ENCODE measurements around the gene LRRC46. TPM values are rescaled to one million over a fixed set of nuclear protein-coding genes. Genes with fewer than 3 reads are reported as not detected.

LRRC46 gene
- total and polyA plus RNA-seq, 10 donors: 0.42 to 1.4 (median 1.1) TPM

DNA sequence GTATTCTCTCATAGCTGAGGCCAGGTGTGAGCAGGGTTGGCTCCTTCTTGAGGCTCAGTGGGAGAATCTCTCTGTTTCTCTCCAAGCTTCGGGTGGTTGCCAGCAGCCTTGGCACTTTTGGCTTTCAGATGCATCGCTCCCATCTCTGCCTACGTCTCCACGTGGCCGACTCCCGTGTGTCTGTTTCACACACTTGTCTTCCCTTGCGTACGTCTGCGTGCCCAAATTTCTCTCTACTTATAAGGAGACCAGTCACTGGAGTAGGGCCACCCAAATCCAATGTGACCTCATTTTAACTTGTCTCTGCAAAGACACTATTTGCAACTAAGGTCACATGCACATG, 24.6 kb upstream of the LRRC46 start:
- no peaks in the 10 kb centered on the region for H3K9me3 ChIP-seq
- 87 to 95% (median 91%) methylated on average over 9 of the region's 9 CpGs for WGBS, 5 donors
- no peak for DNase-seq
- peaks cover 0 to 5% (median 0%) of the 10 kb centered on the region in 6 donors for H3K4me1 ChIP-seq
- peaks cover 0 to 60% (median 48%) of the 10 kb centered on the region in 6 donors for H3K36me3 ChIP-seq
- no peak overlapping the region for H3K27ac ChIP-seq
- TF ChIP-seq, protein P1, sequence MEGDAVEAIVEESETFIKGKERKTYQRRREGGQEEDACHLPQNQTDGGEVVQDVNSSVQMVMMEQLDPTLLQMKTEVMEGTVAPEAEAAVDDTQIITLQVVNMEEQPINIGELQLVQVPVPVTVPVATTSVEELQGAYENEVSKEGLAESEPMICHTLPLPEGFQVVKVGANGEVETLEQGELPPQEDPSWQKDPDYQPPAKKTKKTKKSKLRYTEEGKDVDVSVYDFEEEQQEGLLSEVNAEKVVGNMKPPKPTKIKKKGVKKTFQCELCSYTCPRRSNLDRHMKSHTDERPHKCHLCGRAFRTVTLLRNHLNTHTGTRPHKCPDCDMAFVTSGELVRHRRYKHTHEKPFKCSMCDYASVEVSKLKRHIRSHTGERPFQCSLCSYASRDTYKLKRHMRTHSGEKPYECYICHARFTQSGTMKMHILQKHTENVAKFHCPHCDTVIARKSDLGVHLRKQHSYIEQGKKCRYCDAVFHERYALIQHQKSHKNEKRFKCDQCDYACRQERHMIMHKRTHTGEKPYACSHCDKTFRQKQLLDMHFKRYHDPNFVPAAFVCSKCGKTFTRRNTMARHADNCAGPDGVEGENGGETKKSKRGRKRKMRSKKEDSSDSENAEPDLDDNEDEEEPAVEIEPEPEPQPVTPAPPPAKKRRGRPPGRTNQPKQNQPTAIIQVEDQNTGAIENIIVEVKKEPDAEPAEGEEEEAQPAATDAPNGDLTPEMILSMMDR (IDR thresholded peaks at IDR 0.05 in 8 of 11, conservative IDR thresholded peaks at IDR 0.05 in 3 of 11): no peak
- TF ChIP-seq POLR2AphosphoS5 (IDR thresholded peaks at IDR 0.05) (no peak), POLR2A (IDR thresholded peaks at IDR 0.05) (no peak)
- intact Hi-C loops (cut with DNase I; ENCODE audit: low total_unique reads): loop anchor here (10.0 kb wide), 1 partner anchor 132 kb away; no protein-coding TSS in a partner anchor
- no peak overlapping the region for H3K4me3 ChIP-seq
- no peaks in the 10 kb centered on the region for H3K27me3 ChIP-seq (replicated peaks in 1 of 7)

DNA sequence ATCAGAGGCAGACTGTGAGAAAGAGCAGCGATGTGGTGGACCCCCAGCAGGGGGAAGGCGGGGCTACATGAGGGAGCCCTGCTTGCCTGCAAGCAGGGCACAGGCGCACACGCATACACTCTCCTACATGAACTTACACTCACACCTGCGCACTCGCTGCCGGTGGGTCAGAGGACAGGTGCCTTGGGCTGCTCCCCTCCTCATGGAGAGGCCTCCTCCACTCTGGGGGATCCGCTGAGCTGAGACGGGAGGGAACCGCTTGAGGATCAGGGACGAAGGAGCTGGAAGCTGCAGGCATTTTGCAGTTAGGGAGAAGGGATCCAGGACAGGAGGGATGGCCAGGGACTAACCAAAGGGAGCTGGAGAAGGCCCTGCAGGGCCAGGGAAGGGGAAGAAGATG, 24.0 kb upstream of the LRRC46 start:
- Histone ChIP-seq H3K4me3 (no peak overlapping the region), H3K4me1 (peaks cover 0 to 5% (median 0%) of the 10 kb centered on the region in 6 donors), H3K9me3 (no peaks in the 10 kb centered on the region), H3K27ac (no peak overlapping the region), H3K27me3 (replicated peaks in 1 of 7) (no peaks in the 10 kb centered on the region), H3K36me3 (peaks cover 0 to 65% (median 54%) of the 10 kb centered on the region in 6 donors)
- no peak for DNase-seq
- WGBS, 5 donors: 86 to 97% (median 89%) methylated on average over 10 to 11 of the region's 11 CpGs
- TF ChIP-seq, protein P1 (IDR thresholded peaks at IDR 0.05 in 8 of 11, conservative IDR thresholded peaks at IDR 0.05 in 3 of 11): no peak
- TF ChIP-seq POLR2A (IDR thresholded peaks at IDR 0.05) (no peak), POLR2AphosphoS5 (IDR thresholded peaks at IDR 0.05) (peak in 1 of 3 donors; percentile 12)
- intact Hi-C loops (cut with DNase I; ENCODE audit: low total_unique reads): loop anchor here (10.0 kb wide), 1 partner anchor 133 kb away; no protein-coding TSS in a partner anchor

- intact Hi-C loops (cut with DNase I; ENCODE audit: low total_unique reads): loop anchor here (10.0 kb wide), 1 partner anchor 133 kb away; no protein-coding TSS in a partner anchor
- Histone ChIP-seq H3K27me3 (replicated peaks in 1 of 7) (no peaks in the 10 kb centered on the region), H3K4me1 (peaks cover 0 to 5% (median 0%) of the 10 kb centered on the region in 6 donors), H3K9me3 (no peaks in the 10 kb centered on the region), H3K4me3 (no peak overlapping the region), H3K27ac (no peak overlapping the region), H3K36me3 (peaks cover 0 to 73% (median 62%) of the 10 kb centered on the region in 6 donors)
- no peak for DNase-seq
- WGBS, 5 donors: 90 to 95% (median 93%) methylated on average over 20 of the region's 20 CpGs
- TF ChIP-seq POLR2A (IDR thresholded peaks at IDR 0.05): no peak
- no peak for TF ChIP-seq POLR2AphosphoS5 (IDR thresholded peaks at IDR 0.05)
- TF ChIP-seq, protein P1 (IDR thresholded peaks at IDR 0.05 in 8 of 11, conservative IDR thresholded peaks at IDR 0.05 in 3 of 11): no peak
Observed at GRCh38 chr17:47808036-47808829, 23.2 kb upstream of the LRRC46 start.

- Histone ChIP-seq H3K4me1 (peaks cover 0 to 5% (median 0%) of the 10 kb centered on the region in 6 donors), H3K4me3 (no peak overlapping the region), H3K27ac (no peak overlapping the region), H3K36me3 (peaks cover 0 to 80% (median 69%) of the 10 kb centered on the region in 6 donors), H3K9me3 (no peaks in the 10 kb centered on the region), H3K27me3 (replicated peaks in 1 of 7) (no peaks in the 10 kb centered on the region)
- peak in 1 of 3 donors; percentile 30 for TF ChIP-seq POLR2AphosphoS5 (IDR thresholded peaks at IDR 0.05)
- TF ChIP-seq, protein P1 (IDR thresholded peaks at IDR 0.05 in 8 of 11, conservative IDR thresholded peaks at IDR 0.05 in 3 of 11): no peak
- no peak for DNase-seq
- intact Hi-C loops (cut with DNase I; ENCODE audit: low total_unique reads): loop anchor here (10.0 kb wide), 1 partner anchor 134 kb away; no protein-coding TSS in a partner anchor
- 94 to 100% (median 97%) methylated on average over 10 to 22 of the region's 22 CpGs for WGBS, 5 donors
Observed at GRCh38 chr17:47808830-47809480, 22.5 kb upstream of the LRRC46 start.

Measured in spleen (tissue), 11 donors.